Right ventricle myocardium superior (tissue), 1 donor: ENCODE data around the gene KCNN1. TPM values are rescaled to one million over a fixed set of nuclear protein-coding genes. Genes with fewer than 3 reads are reported as not detected.
A peak's percentile ranks its signal among the peaks of the same experiment; 100 is the strongest.
"Not testable (repeated sequence)": the region's sequence is repeated elsewhere in the genome, so short reads cannot be mapped to it uniquely, and the experiment has no call there.

Source experiments
- ATAC-seq: fragments of 200-7000 bp; cut with Tn5 transposase; one replicate; pipeline ENCODE4 v1.9.1; 2020; ENCODE audit warnings: mild to moderate bottlenecking; ENCODE audit not compliant: poor library complexity
- DNase-seq: peaks from one replicate; pipeline ENCODE4 v3.0.0-alpha.2; 2020
- intact Hi-C: fragments of 100-400 bp; cut with DNase I; formaldehyde crosslinking; loops from one replicate; pipeline ENCODE4 v1.11.2; 2022
- total RNA-seq: library from RNA; stranded (reverse); fragmentation: NEBNext Ultra II Directional; extraction: Animal tissue kit (Norgen Biotek cat#: 25700); gene quantifications from one replicate; pipeline ENCODE4 v1.2.1, GENCODE V29; 2021
- donor health status: DM: no; HTN: yes; CAD: no; lungs with severe emphysema.

The KCNN1 gene
- total RNA-seq, 1 donor from 2014 or later = not detected

DNA sequence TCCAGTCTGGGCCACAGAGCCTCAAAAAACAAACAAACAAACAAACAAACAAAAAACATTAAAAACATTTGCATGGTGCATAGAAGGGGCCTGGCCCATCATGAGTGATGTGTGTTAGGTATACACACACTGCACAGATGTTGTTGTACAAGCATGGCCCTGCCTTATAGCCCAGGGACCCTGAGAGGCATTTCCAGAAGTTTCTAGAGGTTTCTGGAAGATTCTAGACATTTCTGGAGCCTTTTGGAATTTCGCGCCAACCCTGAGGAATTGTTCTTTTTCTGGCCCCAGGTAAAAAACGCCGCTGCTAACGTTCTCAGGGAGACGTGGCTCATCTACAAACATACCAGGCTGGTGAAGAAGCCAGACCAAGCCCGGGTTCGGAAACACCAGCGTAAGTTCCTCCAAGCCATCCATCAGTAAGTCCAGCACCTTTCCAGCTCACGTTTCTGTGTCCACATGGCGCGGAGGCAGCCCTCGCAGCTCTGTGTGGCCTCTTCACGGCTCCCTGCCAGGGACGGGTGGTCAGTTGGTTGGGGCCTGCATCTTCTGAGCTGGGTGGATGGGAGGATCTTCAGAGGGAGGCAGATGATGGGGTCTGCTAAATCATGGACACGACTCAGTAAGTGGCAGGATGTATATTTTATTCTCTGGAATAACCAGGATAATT is 22.7 kb downstream of the KCNN1 start:
- ATAC-seq (no peak), DNase-seq (no peak)
- intact Hi-C loops = loop anchor here (10.0 kb wide), 1 partner anchor 125 kb away; no protein-coding TSS in a partner anchor

DNA sequence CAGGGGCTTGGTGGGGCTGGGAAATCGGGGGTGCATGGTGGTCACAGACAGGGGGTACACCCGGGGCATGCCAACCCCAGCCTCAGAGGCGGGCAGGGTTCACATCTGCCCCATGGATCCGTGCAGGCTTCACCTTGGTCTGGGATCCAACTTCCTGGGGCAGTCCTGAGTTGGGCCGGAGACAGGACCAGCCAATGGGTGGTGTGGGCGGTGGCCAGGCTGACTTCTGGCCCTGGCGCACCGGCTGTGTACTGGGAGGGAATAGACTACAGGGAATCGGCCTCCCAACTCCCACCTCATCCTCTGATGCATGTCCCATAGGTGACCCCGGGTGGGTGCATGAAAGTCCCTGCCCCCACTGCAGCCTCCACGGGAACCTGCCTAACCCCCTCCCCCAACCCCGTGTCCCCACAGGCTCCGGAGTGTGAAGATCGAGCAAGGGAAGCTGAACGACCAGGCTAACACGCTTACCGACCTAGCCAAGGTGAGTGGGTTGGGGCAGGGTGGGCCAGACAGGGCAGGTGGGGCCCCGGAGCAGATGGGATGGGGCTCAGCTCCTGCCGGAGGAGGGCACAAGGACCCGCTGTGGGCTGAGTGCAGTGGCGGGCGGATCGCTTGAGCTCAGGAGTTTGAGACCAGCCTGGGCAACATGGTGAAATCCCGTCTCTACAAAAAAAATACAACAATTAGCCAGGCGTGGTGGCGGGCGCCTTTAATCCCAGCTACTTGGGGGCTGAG is 26.3 kb downstream of the KCNN1 start:
- DNase-seq (no peak), ATAC-seq (no peak)
- intact Hi-C loops = loop anchor here (10.0 kb wide), 1 partner anchor 128 kb away; no protein-coding TSS in a partner anchor

- peak; percentile 86 for ATAC-seq
- intact Hi-C loops = loop anchor here (2.0 to 10.0 kb wide), 2 partner anchors 58 to 132 kb away; no protein-coding TSS in a partner anchor
- DNase-seq = peak; percentile 91
Measured at GRCh38 chr19:17996826-17997316, 30.0 kb downstream of the KCNN1 start.

- intact Hi-C loops = loop anchor here (2.0 to 10.0 kb wide), 2 partner anchors 59 to 133 kb away; no protein-coding TSS in a partner anchor
- ATAC-seq = no peak
- no peak for DNase-seq
Measured at GRCh38 chr19:17997969-17998826, 31.3 kb downstream of the KCNN1 start.

DNA sequence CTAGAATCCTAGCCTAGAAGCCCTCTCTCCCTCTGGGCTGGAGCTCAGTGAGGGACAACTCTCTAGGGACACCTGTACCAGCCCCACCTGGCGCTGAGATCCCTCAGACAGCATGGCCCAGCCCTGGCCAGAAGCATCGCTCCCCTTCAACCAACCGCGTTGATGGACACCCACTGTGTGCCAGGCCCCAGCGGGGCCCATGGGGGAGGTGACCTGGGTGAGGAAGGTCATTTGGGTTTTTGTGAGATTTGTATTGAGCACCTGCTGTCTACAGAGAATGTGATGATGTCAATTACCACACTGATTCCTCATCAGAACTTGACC is 31.9 kb downstream of the KCNN1 start:
- intact Hi-C loops = loop anchor here (10.0 kb wide), 1 partner anchor 134 kb away; no protein-coding TSS in a partner anchor
- DNase-seq (no peak), ATAC-seq (no peak)

DNA sequence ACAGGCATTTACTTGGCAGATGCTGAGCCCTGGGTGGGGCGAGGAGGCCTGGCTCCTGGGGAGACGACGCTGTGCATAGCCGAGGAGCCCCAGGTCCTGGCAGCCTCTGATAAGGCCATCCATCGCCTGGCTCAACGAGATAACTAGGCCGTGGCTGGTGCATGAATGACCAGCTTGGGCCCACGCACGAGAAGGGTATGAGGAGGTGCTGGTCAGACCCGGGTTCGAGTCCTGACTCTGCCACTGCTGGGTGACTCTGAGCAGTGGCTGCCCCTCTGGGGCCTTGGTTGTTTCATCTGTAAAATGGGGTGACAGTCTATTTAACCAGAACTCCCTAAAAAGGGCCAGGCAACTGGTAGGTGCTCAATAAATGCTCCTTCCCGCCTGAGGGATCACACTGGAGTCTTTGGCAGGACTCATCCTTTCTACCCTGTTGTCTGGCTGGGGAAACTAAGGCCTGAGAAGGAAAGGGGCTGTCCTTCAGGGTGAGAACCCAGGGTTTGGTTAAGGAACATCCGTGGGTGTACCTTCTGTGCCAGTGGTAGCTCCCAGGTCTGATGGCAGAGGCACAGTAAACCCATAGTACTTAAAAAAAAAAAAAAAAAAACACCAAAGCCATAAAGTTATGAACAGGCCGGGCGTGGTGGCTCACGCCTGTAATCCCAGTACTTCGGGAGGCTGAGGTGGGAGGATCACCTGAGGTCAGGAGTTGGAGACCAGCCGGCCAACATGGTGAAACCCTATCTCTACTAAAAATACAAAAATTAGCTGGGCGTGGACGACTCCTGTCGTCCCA is 33.0 kb downstream of the KCNN1 start:
- no peak for DNase-seq
- intact Hi-C loops = loop anchor here (10.0 kb wide), 1 partner anchor 135 kb away; no protein-coding TSS in a partner anchor
- no peak for ATAC-seq

GRCh38 chr19:18000480-18000914 is 33.6 kb downstream of the KCNN1 start:
- ATAC-seq (no peak), DNase-seq (no peak)
- intact Hi-C loops = no loop called here

GRCh38 chr19:18000915-18001776 is 34.2 kb downstream of the KCNN1 start:
- ATAC-seq (peak; percentile 89), DNase-seq (peak; percentile 95)
- intact Hi-C loops = no loop called here

GRCh38 chr19:18001777-18002345 is 35.0 kb downstream of the KCNN1 start:
- intact Hi-C loops = no loop called here
- DNase-seq (no peak), ATAC-seq (no peak)

DNA sequence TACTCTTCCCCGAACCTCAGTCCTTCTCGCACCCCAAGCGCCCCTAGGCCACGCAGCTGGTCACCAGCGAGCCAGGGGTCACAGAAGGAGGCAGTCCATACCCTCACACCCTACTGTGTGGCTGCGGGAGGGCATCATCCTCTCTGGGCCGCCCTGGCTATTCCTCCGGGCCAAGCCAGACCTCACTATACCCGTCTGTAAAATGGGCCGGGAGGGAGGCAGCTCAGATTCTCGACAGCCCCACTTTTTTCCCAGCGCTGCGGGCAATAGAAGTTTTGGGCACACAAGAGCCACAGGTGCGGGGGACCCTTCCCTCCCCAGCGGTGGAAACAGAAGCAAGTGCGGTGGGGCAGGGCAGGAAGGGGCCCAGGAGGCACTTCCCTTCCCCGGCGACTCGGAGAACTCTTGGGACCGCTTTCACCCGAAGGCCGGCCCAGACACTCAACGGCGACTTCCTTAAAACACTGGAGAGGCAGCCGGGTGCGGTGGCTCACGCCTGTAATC is 35.5 kb downstream of the KCNN1 start:
- intact Hi-C loops = no loop called here
- peak; percentile 78 for DNase-seq
- ATAC-seq = no peak

DNA sequence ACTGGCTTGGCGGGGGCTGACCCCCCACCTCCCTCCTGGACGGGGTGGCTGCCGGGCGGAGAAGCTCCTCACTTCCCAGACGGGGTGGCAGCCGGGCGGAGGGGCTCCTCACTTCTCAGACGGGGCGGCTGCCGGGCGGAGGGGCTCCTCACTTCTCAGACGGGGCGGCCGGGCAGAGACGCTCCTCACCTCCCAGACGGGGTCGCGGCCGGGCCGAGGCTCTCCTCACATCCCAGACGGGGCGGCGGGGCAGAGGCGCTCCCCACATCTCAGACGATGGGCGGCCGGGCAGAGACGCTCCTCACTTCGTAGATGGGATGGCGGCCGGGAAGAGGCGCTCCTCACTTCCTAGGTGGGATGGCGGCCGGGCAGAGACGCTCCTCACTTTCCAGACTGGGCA is 38.8 kb downstream of the KCNN1 start:
- ATAC-seq, DNase-seq, intact Hi-C loops: not testable (repeated sequence)

GRCh38 chr19:18007044-18007916 is 40.4 kb downstream of the KCNN1 start:
- peak; percentile 92 for ATAC-seq
- intact Hi-C loops = loop anchor here (1.0 kb wide), 1 partner anchor 51 kb away; no protein-coding TSS in a partner anchor
- peak; percentile 91 for DNase-seq

- intact Hi-C loops = loop anchor here (1.0 kb wide), 1 partner anchor 50 kb away; no protein-coding TSS in a partner anchor
- ATAC-seq (peak; percentile 95), DNase-seq (peak; percentile 94)
Measured at GRCh38 chr19:18007917-18008673, 41.2 kb downstream of the KCNN1 start, which contains the start of gene ARRDC2. Gene ARRDC2, plus strand, starts transcription at chr19:18008170. Its CDS starts 141 bp downstream, at chr19:18008311.

- intact Hi-C loops = no loop called here
- DNase-seq = no peak
Measured at GRCh38 chr19:18008814-18009213, 41.9 kb downstream of the KCNN1 start.

More at GRCh38 chr19:18008814-18009213, 41.9 kb downstream of the KCNN1 start:
- no peak for ATAC-seq
